Measurements from ENCODE around the gene OMP.
"Not testable (repeated sequence)": the region's sequence is repeated elsewhere in the genome, so short reads cannot be mapped to it uniquely, and the experiment has no call there.

OMP gene, protein sequence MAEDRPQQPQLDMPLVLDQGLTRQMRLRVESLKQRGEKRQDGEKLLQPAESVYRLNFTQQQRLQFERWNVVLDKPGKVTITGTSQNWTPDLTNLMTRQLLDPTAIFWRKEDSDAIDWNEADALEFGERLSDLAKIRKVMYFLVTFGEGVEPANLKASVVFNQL

DNA sequence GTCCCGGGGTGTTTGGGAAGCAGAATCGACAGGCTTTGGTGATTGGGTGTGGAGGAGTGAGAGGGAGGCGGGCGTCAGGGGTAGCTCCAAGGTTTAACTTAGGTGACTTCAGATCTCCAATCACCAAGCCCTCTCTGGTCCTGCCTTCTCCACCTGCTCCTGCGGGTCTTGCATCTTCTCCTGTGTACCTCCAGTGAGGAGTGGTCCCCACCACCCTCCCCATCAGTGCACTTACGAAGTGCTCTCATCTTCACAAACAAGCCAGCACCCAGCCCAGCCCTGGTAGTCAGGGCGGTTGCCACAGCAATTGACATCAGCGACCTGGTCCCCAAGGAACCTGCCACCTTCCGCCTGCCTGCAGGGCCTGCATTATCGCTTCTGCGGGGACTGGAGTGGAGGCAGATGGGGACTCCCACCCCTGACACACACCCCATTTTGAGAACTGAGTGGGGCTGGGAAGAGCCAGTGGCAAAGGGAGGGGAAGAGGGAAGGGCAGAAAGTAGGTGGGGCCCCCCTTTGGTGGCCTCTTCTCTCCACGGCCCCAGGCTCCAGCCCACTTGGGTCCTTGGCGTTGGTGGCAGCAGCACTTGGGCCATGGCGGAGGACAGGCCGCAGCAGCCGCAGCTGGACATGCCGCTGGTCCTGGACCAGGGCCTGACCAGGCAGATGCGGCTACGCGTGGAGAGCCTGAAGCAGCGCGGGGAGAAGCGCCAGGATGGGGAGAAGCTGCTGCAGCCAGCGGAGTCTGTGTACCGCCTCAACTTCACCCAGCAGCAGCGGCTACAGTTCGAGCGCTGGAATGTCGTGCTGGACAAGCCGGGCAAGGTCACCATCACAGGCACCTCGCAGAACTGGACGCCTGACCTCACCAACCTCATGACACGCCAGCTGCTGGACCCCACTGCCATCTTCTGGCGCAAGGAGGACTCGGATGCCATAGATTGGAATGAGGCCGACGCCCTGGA lies at the start of gene OMP:
OMP (plus strand) TSS at position 595 of the 965 bp plus-strand sequence; CDS start at position 595, 0 bp downstream.
- no peak for DNase-seq (ENCODE audit: low read depth, low spot score)

DNA sequence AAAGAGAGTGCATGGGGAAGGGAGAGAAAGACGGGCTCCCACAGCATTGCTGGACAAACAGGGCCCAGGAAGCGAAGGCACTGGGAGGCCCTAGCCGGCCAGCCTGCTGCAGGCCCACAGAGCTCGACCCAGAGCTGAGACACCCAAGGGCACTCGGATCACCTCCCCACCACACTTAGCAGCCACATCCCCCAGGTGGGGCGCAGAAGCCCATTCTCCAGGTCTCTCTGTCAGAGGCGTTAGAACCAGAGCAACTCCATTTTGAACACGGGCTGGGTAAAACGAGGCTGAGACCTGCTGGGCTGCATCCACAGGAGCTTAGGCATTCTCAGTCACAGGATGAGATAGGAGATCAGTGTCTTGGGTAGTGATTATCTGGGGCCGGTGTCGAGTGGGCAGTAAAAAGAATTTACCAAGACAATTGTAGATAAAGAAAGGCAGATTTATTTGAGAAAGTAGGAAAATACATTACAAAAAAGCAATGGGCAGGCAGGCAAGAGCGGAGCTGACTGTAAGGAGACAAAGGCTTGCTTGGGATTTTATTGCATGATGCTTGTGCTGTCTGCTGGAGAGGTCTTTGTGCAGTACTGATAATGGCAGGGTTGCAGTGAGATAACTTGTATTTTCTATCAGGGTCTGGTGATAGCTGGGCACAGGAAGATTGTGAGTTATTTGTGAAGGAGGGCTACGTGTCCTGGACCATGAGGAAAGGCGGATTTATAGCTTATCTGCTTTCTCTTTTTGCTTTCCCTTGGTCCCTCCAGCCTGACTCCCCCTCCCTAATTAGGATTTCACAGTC lies 49.2 kb upstream of the OMP start:
- no peak for DNase-seq (ENCODE audit: low read depth, low spot score)

DNA sequence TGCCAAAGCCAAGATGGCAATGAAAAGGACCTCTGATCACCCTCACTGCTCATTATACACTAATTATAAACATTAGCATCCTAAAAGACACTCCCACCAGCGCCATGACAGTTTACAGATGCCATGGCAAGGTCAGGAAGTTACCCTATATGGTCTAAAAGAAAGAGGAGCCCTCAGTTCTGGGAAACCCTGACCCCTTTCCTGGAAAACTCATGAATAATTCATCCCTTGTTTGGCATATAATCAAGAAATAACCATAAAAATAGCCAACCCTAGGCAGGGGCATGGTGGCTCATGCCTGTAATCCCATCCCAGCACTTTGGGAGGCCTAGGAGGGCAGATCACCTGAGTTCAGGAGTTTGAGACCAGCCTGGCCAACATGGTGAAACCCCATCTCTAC lies 48.6 kb upstream of the OMP start:
- no peak for DNase-seq (ENCODE audit: low read depth, low spot score)

DNA sequence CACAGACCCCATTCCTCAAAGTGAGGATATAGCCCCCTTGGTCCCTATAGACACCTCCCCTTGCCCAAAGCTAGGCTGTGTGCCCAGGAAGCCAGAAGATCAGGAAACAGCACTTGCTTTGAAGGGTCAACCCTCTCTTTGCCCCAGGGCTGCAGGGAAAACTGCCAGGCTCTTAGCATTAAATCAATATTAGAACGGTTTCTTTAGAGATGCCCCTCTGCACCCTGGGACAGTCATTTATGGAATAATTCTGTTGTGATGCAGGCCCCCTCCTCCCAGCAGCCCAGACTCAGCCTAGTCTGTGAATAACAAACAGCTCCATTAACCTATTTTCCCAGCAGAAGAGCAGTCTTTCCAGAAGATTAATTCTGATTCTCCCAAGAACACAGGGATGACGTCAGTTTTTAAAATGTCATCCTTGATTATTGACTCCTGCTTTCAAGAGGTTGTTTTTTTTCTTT lies 47.5 kb upstream of the OMP start:
- no peak for DNase-seq (ENCODE audit: low read depth, low spot score)

DNA sequence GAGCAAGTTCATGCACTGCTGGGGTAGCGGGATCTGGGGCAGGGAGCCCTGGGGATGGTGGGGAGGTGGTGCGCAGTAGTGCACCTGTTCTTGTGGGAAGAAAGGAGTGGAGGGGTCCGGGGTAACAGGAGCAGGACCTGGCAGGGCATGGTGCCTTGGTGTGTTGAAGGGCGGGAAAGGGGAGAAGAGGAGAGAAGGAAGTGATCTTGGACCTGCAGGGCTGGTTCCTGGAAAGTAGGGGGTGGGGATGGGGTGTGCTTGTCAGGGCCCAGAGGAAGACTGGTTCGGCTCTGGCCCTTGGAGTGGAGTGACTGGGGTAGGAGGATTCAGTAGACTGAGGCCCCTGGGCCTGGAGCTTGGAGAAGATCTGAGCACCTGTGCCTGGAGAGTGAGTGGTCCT lies 46.7 kb upstream of the OMP start:
- no peak for DNase-seq (ENCODE audit: low read depth, low spot score)

DNA sequence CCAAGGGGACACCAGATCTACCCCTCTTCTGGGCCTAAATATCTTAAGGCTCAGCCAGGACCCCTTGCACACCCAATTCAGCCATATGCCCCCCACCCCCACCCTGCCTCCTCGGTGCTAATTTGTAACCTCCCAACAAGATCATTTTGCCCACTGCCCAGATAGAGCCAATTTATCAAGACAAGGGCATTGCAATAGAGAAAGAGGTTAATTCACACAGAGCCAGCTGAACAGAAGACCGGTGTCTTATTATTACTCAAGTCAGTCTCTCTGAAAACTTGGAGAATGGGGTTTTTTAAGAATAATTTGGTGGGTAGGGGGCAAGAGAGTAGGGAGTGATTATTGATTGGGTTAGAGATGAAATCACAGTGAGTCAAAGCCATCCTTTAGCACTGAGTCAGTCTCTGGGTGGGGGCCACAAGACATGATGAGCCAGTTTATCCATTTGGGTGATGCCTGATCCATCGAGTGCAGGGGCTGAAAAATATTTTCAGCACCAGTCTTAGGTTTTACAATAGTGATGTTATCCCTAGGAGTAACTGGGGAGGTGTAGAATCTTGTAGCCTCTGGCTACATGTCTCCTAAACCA lies 45.7 kb upstream of the OMP start:
- no peak for DNase-seq (ENCODE audit: low read depth, low spot score)

DNA sequence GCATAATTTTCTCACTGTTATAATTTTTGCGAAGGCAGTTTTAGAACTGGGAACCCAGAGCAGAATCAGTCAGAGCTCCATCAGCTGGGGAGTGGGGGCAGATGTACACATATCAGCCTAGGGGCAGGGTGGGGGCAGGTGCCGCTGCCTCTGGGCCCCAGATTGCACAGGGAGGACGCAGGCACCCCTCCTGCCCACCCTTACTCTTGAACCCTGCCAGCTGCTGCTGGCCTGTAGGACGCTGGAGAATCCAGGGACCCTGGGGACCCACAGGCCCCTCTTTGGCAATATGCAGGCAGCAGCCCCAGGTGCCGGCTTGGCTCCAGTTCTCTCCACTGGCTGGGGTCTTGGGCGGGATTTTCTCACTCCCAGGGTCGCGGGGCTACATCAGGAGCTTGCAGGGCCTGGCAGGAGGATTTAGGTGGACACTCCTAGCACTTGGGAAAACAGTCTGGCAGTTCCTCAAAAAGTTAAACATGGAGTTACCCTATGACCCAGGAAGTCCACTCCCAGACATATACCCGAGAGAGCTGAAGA lies 44.6 kb upstream of the OMP start:
- DNase-seq (ENCODE audit: low read depth, low spot score), result no peak

DNA sequence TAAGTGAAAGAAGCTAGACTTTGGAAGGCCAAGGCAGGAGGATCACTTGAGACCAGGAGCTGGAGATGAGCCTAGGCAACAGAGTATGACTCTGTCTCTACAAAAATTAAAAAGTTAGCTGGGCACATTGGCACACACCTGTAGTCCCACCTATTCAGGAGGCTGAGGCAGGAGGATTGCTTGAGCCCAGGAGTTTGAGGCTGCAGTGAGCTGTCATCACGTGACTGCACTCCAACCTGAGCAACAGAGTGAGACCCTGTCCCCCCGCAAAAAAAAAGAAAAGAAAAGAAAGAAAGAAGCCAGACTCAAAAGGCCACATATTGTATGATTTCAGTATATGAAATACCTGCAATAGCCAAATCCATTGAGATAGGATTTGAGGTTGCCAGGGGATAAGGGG lies 43.7 kb upstream of the OMP start:
- DNase-seq (ENCODE audit: low read depth, low spot score), result no peak

DNA sequence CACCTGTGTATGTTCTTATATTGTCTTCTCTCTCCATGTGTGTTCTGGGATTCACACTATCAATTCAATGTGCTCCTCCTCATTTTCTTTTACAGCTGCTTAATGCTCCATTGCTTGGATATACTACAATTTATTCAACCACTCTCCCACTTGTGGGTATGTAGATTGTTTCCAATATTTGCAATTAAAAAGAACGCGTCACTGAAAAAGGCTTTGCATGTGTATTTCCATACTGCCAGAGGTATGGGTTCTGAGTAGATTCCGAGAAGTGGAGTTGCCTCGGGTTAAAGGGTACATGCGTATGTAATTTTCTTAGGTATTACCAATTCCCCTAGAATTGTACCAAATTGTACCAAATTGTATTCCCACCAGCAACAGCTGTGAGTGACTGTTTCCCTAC lies 42.8 kb upstream of the OMP start:
- no peak for DNase-seq (ENCODE audit: low read depth, low spot score)

DNA sequence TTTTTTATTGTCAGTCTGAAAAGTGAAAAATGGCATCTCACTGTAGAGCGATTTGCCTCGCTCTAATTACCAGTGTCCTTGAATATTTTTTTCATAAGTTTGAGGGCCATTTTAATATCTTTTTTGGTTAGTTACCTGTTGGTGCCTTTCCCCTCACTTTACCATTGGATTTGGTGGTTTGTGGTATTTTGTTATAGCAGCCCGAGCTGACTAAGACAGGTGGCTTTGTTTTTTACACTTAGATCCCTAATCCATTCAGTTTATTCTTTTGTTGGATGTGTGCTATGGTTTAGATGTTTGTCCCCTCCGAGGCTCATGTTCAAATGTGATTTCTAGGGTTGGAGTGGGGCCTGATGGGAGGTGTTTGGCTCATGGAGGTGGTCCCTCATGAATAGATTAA lies 42.4 kb upstream of the OMP start:
- DNase-seq (ENCODE audit: low read depth, low spot score), result no peak

DNA sequence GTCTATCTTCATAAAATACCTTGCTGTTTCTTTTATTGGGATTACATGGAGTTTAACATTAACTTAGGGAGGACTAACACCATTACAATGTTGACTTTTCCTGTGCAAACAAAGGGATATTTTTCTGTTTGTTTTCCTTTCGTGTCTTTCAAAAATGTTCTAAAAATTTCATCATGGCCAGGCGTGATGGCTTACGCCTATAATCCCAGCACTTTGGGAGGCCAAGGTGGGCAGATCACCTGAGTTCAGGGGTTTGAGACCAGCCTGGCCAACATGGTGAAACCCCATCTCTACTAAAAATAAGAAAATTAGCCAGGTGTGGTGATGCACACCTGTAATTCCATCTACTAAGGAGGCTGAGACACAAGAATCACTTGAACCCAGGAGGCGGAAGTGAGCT lies 41.4 kb upstream of the OMP start:
- not testable (repeated sequence) for DNase-seq (ENCODE audit: low read depth, low spot score)

DNA sequence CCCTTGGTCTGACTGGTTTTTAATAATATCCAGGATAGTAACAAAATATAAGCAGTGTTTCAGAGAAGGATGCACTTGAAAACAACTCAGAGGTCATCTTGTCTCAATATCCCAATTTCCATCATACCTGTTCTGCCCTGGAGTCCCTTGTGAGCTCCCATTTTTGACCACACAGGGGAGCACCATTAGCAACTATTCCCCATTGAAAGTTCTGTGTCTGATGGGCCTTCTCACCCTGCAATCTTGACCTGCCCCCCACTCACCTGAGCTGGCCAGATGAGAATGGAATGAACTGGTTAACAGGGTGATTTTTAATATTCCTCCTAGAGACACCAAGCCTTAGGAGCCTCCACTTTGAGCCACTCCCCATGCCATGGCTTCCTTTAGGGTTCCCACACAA lies 39.7 kb upstream of the OMP start:
- DNase-seq (ENCODE audit: low read depth, low spot score), result no peak

DNA sequence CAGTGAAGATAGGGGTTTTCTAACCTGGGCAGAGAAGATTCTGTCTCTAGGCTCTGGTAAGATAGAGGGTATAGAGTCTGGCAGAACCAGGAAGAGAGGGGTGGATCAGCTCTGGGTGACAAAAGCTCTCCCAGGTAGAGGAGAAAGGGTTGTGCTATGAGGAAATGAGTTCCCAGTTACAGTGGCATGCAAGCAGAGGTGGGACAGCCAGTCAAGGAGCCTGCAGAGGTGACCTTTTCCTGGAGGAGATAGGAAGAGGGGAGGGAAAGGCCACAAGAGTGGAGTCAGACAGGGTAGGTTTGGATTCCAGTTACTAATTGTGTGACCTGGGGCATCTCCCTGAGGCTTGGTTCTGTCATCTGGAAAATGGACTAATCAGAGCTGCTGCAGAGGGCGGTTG lies 39.2 kb upstream of the OMP start:
- DNase-seq (ENCODE audit: low read depth, low spot score), result no peak

DNA sequence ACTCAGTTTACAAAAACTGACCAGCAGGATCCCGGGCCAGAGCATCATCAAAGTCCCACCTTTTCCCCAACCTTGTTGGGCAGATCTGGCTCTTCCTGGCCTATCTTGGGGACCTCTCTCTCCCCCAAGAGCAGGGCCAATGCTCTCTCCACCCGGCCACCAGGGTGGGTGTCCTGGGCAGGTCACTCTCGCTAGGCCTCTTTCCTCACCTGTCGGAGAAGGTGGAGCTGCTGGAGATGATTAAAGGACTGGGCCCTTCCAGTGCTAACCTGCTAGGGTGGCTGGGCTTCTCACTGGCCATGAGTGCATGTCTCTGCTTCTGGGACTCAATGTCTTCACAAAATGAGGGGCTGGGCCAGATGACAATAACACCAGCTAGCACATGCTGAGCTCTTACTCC lies 38.8 kb upstream of the OMP start:
- DNase-seq (ENCODE audit: low read depth, low spot score), result no peak

DNA sequence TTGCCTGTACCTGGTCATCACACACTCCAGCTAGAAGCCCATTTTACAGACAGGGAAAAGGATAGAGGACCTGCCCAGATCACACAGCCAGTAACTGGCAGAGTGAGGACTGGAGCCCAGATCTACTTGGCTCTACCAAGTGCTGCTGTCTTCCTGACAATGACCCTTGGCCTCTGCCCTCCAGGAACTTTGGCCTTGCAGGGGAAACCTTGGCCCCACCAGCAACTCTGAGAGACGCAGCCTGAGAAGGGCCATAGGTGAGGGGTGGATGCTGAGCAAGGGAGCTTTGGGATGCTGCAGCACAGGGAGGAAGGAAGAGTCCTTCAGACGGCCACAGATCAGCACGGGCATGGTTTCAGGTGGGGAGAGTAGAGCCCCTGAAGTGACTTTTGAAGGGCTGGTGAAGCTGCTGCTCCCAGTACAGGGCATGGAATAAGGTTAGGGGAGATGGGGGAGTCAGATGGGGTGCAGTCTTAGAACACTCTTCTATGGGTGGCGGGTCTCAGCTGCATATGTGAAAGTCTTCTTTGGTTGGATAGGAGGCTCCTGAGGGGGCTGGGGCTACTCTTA lies 37.9 kb upstream of the OMP start:
- DNase-seq (ENCODE audit: low read depth, low spot score), result no peak

DNA sequence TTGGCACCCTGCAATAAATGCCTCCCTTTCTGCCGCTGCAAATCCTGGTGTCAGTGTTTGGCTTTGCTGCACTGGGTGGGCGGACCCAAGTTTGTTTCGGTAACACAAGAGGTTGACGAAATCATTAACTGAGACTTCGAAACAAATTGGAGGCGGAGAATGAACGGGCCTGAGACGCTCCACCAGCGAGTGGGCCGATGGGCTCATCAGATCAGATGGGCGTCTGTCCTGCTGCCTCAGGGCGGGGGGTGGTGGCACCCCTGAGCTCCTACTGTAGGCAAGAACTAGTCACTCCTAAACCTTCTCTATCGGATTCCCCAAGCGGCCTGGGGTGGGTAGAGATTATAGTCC lies 36.8 kb upstream of the OMP start:
- no peak for DNase-seq (ENCODE audit: low read depth, low spot score)

DNA sequence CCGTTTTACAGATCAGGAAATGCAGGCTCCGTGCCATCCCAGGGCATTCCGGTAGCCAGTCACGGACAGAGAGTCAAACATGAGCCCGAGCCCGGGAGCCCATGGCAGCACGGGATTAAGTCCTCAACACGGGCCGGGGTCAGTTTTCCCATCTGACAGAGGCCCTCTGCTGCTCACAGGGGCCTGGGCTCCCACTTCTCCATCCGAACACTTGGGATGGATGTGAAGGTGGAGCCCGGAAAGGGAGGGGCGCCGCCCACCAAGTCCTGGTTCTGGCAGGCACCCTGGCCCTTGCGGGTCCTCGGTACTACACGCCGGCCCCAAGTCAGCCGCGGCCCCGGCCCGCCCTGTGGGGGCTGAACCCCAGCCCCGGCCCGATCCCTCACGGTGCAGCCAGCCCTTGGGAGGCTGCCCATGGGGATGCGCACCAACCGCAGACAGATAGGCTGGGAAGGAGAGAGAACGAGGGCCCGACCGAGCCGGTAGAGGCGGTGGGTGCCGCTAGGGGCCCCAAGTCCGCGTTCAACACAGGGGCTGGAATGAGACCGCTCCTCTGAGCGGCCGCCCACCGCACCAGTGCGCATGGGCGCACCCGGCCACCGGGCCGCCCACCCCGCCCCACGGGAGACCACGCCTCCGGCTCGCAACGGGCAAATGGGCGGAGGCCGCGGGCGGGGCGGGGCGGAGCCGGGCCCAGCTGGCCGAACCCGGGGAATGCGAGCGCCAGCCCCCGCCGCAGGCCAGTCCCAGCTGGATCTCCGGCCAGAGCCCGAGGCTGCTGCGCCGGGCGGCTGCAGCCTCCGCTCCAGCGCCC lies 36.2 kb upstream of the OMP start, which contains the start of gene CAPN5:
CAPN5 (plus strand) TSS at position 743 of the 814 bp plus-strand sequence. CDS start 17,916 bp downstream, outside the sequence.
- peak; percentile 80 for DNase-seq (ENCODE audit: low read depth, low spot score)

DNA sequence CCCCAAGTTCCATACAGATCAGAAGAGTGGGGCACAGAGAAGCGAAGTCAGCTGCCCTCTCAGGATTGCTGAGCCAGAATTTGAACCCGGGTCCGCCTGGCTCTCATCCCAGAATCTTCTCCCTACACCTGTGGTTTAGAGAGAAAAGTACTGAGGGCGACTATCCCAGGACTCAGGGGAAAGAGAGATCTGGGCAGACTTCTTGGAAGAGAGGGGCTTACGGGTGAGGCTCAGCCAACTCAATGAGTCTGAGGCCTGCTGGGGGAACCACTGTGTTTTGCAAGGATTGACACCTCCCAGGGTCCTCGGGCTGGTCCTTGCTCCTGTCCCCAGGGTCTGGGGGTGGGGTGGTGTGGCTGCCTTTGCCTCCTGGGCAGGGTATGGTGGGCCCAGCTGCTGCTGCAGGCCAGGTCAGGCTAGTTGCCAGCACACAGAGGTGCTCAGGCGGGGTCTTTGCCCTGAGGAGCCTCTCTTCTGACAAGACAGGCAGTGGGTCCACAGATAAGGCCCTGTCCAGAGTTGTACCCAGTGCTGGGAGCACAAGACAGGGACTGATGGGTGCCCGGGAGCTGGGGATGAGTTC lies 34.7 kb upstream of the OMP start:
- no peak for DNase-seq (ENCODE audit: low read depth, low spot score)

DNA sequence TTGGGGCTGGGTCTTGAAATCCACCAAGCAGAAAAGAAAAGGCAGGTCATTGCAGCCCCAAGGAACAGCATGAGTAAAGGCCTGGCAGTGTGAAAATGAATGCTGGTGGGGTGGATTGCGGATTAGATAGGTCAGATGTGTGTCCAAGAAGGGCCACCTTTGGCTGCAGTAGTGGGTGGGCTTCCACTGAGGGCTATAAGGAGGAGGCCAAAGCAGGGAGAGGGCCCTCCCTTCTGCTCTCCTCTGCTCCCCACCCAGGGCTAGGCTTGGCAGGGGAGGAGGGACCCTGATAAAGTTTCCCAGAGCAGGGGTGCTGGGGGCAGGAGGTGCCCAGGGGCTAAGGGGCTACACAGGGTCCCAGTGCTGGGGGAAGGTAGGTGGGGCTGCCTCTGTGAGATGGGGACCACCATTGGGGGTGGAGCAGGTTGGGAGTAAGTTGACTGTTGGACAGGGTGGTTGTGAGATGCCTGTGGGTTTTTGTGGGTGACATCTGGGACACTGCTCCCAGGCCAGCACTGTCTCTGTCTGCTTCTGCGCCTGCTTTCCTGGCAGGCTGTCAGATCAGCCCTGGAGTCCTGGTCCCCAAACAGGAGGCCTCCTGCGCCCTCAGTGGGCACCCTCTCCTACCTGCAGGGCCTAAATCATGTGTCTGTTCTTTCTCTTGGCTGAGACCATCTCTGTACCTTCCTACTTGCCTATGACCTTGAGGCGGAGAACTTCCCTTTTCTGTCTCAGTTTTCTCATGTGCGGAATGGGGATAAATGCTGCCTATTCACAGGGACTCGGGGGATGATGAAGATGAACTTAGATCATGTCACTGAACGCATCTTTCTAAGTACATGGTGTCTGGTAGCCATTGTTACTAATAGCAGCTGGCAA lies 33.9 kb upstream of the OMP start:
- no peak for DNase-seq (ENCODE audit: low read depth, low spot score)
